Hepatocyte (in vitro differentiated cells): ENCODE measurements around the gene SNAP25.

Experiments
- EZH2 ChIP-seq: fragments of 200-600 bp; sonication (generic); IDR thresholded peaks from 2 replicates; pipeline ENCODE4 v1.6.1; 2016; ENCODE audit warnings: antibody characterized with exemption, mild to moderate bottlenecking, borderline replicate concordance
- EZH2phosphoT487 ChIP-seq: fragments of 200-600 bp; sonication (generic); IDR thresholded peaks from one replicate; pipeline ENCODE4 v1.6.1; 2018; ENCODE audit warnings: antibody characterized with exemption, mild to moderate bottlenecking, low read depth, moderate library complexity; ENCODE audit not compliant: unreplicated experiment, severe bottlenecking
- TF ChIP-seq, protein P1 (sequence below): fragments of 200-600 bp; sonication (generic); IDR thresholded peaks from 2 replicates; pipeline ENCODE4 v1.5.1; 2016; ENCODE audit warnings: antibody characterized with exemption, mild to moderate bottlenecking; ENCODE audit not compliant: poor library complexity

DNA sequence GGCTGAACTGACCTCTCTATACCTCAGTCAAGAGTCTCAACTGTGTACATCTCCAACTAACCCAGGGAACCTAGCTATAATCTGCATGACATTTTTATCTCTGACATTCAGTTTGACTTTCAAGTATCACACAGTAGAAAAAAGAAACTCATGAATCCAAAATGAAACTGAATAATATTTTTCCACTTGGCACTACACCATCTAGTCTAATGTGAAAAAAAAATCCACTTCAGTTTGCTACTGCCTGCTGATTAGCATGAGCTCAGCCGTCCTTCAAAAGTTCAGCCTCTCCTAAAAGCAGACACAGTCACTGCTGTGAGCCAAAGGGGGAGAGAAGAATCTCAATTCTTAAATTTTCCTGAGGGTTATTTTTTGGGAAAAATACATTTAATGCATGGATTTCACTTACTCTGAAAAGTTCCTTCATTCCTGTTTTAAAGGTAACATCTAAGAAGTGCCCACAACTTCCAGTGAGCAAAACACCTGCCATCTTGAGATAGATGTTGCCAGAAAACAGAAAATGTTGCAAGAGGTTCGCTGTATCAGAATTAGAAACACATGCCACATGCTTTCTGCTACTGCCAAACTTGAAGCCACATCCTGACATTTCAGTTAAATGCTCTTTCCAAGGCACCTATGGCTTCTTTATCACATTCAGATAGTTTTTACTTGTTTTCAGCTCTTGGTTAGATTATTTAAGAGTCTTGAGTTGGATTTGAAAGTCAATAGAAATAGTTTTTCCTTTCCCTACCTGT lies 120.0 kb downstream of the SNAP25 start:
- TF ChIP-seq, protein P1, sequence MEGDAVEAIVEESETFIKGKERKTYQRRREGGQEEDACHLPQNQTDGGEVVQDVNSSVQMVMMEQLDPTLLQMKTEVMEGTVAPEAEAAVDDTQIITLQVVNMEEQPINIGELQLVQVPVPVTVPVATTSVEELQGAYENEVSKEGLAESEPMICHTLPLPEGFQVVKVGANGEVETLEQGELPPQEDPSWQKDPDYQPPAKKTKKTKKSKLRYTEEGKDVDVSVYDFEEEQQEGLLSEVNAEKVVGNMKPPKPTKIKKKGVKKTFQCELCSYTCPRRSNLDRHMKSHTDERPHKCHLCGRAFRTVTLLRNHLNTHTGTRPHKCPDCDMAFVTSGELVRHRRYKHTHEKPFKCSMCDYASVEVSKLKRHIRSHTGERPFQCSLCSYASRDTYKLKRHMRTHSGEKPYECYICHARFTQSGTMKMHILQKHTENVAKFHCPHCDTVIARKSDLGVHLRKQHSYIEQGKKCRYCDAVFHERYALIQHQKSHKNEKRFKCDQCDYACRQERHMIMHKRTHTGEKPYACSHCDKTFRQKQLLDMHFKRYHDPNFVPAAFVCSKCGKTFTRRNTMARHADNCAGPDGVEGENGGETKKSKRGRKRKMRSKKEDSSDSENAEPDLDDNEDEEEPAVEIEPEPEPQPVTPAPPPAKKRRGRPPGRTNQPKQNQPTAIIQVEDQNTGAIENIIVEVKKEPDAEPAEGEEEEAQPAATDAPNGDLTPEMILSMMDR, result no peak
- TF ChIP-seq EZH2, result no peak
- TF ChIP-seq EZH2phosphoT487, result no peak
